Erythroblast (primary cell): ENCODE results near the gene MAGI1.

Experiments used
- GATA1 ChIP-seq: IDR thresholded peaks from 2 replicates; pipeline ENCODE4 v1.6.1; 2011; ENCODE audit warnings: low read depth, mild to moderate bottlenecking, control low read depth, low read length, moderate library complexity
- POLR2A ChIP-seq: IDR thresholded peaks from 2 replicates; pipeline ENCODE4 v1.6.1; 2011; ENCODE audit warnings: mild to moderate bottlenecking, low read length

DNA sequence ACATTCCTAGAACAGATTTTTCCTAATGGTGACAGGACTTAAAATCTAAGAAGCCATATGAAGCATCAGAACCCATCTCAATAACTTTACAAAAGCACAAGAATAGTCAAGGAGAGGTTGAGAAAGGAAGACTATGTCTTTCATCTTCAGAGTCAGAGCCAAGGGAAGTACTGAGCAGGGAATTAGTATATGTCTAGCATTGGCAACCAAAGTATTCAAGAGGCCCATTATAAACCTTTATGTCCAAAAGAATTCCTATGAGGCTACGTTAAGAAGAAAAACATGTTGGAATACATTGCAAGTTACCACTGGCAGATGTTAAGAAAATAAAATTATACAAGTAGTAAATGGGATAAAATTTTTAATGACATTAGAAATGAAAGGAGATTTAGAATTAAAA is 150.5 kb downstream of the MAGI1 start:
- TF ChIP-seq POLR2A (no peak), GATA1 (no peak)
